HL-60/S4 treated with retinoic acid at 250 ng/mL for 4 days and 3 days (cell line): ENCODE measurements around the gene TMEM190.
"Not testable (repeated sequence)": the region's sequence is repeated elsewhere in the genome, so short reads cannot be mapped to it uniquely, and the experiment has no call there.

Source experiments
- in situ Hi-C: fragments of 300-500 bp; cut with MboI; formaldehyde crosslinking; loops from 2 replicates; pipeline ENCODE4 v1.7.0; 2022; ENCODE audit warnings: low sequenced_read_pairs

The TMEM190 gene

GRCh38 chr19:55418185-55418584, 41.6 kb downstream of the TMEM190 start:
- in situ Hi-C loops, result no loop called here

GRCh38 chr19:55419103-55419502, 42.5 kb downstream of the TMEM190 start:
- in situ Hi-C loops, result no loop called here

GRCh38 chr19:55419624-55420236, 43.1 kb downstream of the TMEM190 start:
- in situ Hi-C loops, result no loop called here

- in situ Hi-C loops, result not testable (repeated sequence)
These were observed 44.7 kb downstream of the TMEM190 start for GRCh38 chr19:55421281-55421680.

GRCh38 chr19:55423225-55424005, 46.8 kb downstream of the TMEM190 start:
- in situ Hi-C loops, result no loop called here

- in situ Hi-C loops, result no loop called here
These were observed 47.9 kb downstream of the TMEM190 start for GRCh38 chr19:55424518-55424917.

- in situ Hi-C loops, result no loop called here
These were observed 49.4 kb downstream of the TMEM190 start for GRCh38 chr19:55426042-55426441.
